Esophagus squamous epithelium (tissue), 5 donors: ENCODE results near the gene ADAR. TPM values are rescaled to one million over a fixed set of nuclear protein-coding genes. Genes with fewer than 3 reads are reported as not detected.

Experiments used
- DNase-seq: peaks from one replicate; lab custom pipeline; 2025; lab: John Stamatoyannopoulos, UW
- H3K27ac ChIP-seq, 4 donors: fragments of 200-600 bp; sonication (generic); one replicate each; pipeline ENCODE4 v1.5.1; 2016 to 2019; ENCODE audit warnings: mild to moderate bottlenecking in 1 of 4
- H3K27me3 ChIP-seq, 4 donors: fragments of 200-600 bp; sonication (generic); 1 replicate in 3 of 4; 2 replicates in 1 of 4; pipeline versions ENCODE4 v1.5.1 to v1.6.0; 2017 to 2021; ENCODE audit warnings: antibody characterized with exemption in 1 of 4
- H3K36me3 ChIP-seq, 3 donors: fragments of 200-600 bp; sonication (generic); one replicate each; pipeline ENCODE4 v1.5.1; 2016 to 2019
- H3K4me1 ChIP-seq, 3 donors: fragments of 200-600 bp; sonication (generic); one replicate each; pipeline ENCODE4 v1.5.1; 2017 to 2019
- H3K4me3 ChIP-seq, 4 donors: fragments of 200-600 bp; sonication (generic); 1 replicate in 3 of 4; 2 replicates in 1 of 4; pipeline ENCODE4 v1.5.1; 2016 to 2019; ENCODE audit warnings: mild to moderate bottlenecking in 2 of 4, moderate library complexity in 1 of 4
- H3K9me3 ChIP-seq, 3 donors: fragments of 200-600 bp; sonication (generic); one replicate each; pipeline ENCODE4 v1.5.1; 2016 to 2019
- CTCF ChIP-seq, 6 experiments: fragments of 450-650 bp in 4 of 6; fragments of 200-600 bp in 2 of 6; sonication (generic) in 2 of 6; IDR thresholded peaks; one replicate each; pipeline ENCODE4 v1.5.1; 2016 to 2019; ENCODE audit warnings: antibody characterized with exemption in 6 of 6, mild to moderate bottlenecking in 4 of 6, moderate library complexity in 4 of 6
- POLR2A ChIP-seq, 4 donors: fragments of 450-650 bp; IDR thresholded peaks; one replicate each; pipeline ENCODE4 v1.6.1; 2017; ENCODE audit warnings: antibody characterized with exemption in 4 of 4, mild to moderate bottlenecking in 4 of 4, moderate library complexity in 3 of 4
- WGBS, 2 donors: methylation state at CpG; one replicate each; pipeline ENCODE4 v1.1.5; 2018; 5-methylcytosine and 5-hydroxymethylcytosine counted together
- intact Hi-C: fragments of 100-400 bp; cut with DNase I; formaldehyde crosslinking; loops from one replicate; pipeline ENCODE4 v1.15.0; 2022
- total RNA-seq, 4 donors: library from RNA; depleted of rRNA; stranded (reverse); fragments of >200 nt; gene quantifications; one replicate each; pipeline ENCODE4 v1.1.0, GENCODE V29; 2016
- donor health status: DM: yes; HTN: yes; CAD: no.

The ADAR gene
- total RNA-seq, 4 donors from 2014 or later: 45.2 to 68.5 (median 59.2) TPM

- H3K36me3 ChIP-seq: peaks cover 0 to 12% (median 0%) of the 10 kb centered on the region in 3 donors
- intact Hi-C loops: no loop called here
- peaks cover 22 to 43% (median 27%) of the 10 kb centered on the region in 3 donors for H3K4me1 ChIP-seq
- peak overlapping the region in 1 of 4 donors; percentile 100 for H3K4me3 ChIP-seq
- H3K9me3 ChIP-seq: no peaks in the 10 kb centered on the region
- H3K27ac ChIP-seq: peak overlapping the region in 3 of 4 donors; percentile 0 to 99 (median 99)
- DNase-seq: no peak
- TF ChIP-seq POLR2A (IDR thresholded peaks at IDR 0.05): no peak
- no peak for TF ChIP-seq CTCF (IDR thresholded peaks at IDR 0.05)
- H3K27me3 ChIP-seq: no peaks in the 10 kb centered on the region
- WGBS, 2 donors: 49 to 61% methylated on average over 8 to 12 of the region's 12 CpGs
These were observed 1.7 kb upstream of the ADAR start for GRCh38 chr1:154609398-154610380.

GRCh38 chr1:154608397-154609270 is 648 bp upstream of the ADAR start:
- Histone ChIP-seq H3K27me3 (no peaks in the 10 kb centered on the region), H3K27ac (peak overlapping the region; percentile 87 to 99 (median 98)), H3K4me3 (peak overlapping the region; percentile 70 to 100 (median 85)), H3K4me1 (peaks cover 22 to 54% (median 36%) of the 10 kb centered on the region in 3 donors), H3K9me3 (no peaks in the 10 kb centered on the region), H3K36me3 (peaks cover 0 to 12% (median 0%) of the 10 kb centered on the region in 3 donors)
- WGBS, 2 donors: 8 to 24% methylated on average over 9 to 26 of the region's 37 CpGs
- no peak for DNase-seq
- intact Hi-C loops: no loop called here
- no peak for TF ChIP-seq POLR2A (IDR thresholded peaks at IDR 0.05)
- no peak for TF ChIP-seq CTCF (IDR thresholded peaks at IDR 0.05)

- no peak for TF ChIP-seq CTCF (IDR thresholded peaks at IDR 0.05)
- TF ChIP-seq POLR2A (IDR thresholded peaks at IDR 0.05): no peak
- Histone ChIP-seq H3K4me1 (peaks cover 22 to 69% (median 36%) of the 10 kb centered on the region in 3 donors), H3K36me3 (peaks cover 0 to 17% (median 3%) of the 10 kb centered on the region in 3 donors), H3K27ac (peak overlapping the region; percentile 87 to 99 (median 98)), H3K4me3 (peak overlapping the region; percentile 70 to 100 (median 85)), H3K9me3 (no peaks in the 10 kb centered on the region), H3K27me3 (no peaks in the 10 kb centered on the region)
- no peak for DNase-seq
- intact Hi-C loops: no loop called here
- WGBS, 2 donors: 3% methylated on average over 11 of the region's 11 CpGs
These were observed 829 bp downstream of the ADAR start for GRCh38 chr1:154607106-154607608.

GRCh38 chr1:154605534-154605933 is 2.5 kb downstream of the ADAR start:
- Histone ChIP-seq H3K27ac (no peak overlapping the region), H3K9me3 (no peaks in the 10 kb centered on the region), H3K4me3 (peak overlapping the region in 1 of 4 donors; percentile 21), H3K36me3 (peaks cover 8 to 34% (median 20%) of the 10 kb centered on the region in 3 donors), H3K4me1 (peaks cover 22 to 76% (median 36%) of the 10 kb centered on the region in 3 donors), H3K27me3 (no peaks in the 10 kb centered on the region)
- 70 to 80% methylated on average over 2 of the region's 2 CpGs for WGBS, 2 donors
- no peak for DNase-seq
- intact Hi-C loops: no loop called here
- TF ChIP-seq POLR2A (IDR thresholded peaks at IDR 0.05) (no peak), CTCF (IDR thresholded peaks at IDR 0.05) (no peak)
